A673 (cell line): ENCODE data around the gene MAP2K6.

Experiments used
- EZH2 ChIP-seq: fragments of 200-600 bp; sonication (generic); IDR thresholded peaks from 2 replicates; pipeline ENCODE4 v1.6.1; 2017; ENCODE audit warnings: borderline replicate concordance, low read depth, mild to moderate bottlenecking, mixed read lengths, antibody characterized with exemption, low read length; ENCODE audit not compliant: poor library complexity, severe bottlenecking
- TF ChIP-seq, protein P1 (sequence below): fragments of 300-800, 200-600 bp; sonication (generic); conservative IDR thresholded peaks from 2 replicates; pipeline ENCODE4 v1.5.1; 2017; ENCODE audit warnings: low read depth, mild to moderate bottlenecking, antibody characterized with exemption, low read length, moderate library complexity, mixed read lengths

DNA sequence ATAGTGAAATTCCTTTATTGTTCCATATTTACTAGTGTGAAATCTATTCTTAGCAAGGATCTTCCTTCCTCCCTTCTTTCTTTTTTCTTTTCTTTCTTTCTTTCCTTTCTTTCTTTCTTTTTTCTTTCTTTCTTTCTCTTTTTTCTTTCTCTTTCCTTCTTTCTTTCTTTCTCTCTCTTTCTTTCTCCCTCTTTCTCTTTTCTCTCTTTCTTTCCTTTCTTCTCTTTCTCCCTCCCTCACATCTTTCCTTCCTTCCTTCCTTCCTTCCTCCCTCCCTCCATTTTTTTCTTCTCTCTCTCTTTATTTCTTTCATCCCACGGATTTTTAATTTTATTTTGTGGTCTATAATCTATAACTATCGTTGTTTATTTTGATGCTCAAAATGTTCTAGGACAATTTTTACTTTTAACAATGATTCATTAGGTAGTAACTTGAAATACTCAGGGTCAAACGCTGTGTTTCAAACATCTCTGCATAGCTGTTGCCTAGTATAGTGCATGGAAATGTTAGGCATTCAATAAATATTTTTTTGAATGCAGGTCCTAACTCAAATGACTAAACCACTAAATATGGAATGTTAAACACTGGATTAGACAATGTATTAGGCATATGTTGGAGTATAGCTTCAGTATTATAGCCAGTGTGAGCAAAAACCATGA, 178.3 kb downstream of the MAP2K6 start:
- TF ChIP-seq, protein P1, sequence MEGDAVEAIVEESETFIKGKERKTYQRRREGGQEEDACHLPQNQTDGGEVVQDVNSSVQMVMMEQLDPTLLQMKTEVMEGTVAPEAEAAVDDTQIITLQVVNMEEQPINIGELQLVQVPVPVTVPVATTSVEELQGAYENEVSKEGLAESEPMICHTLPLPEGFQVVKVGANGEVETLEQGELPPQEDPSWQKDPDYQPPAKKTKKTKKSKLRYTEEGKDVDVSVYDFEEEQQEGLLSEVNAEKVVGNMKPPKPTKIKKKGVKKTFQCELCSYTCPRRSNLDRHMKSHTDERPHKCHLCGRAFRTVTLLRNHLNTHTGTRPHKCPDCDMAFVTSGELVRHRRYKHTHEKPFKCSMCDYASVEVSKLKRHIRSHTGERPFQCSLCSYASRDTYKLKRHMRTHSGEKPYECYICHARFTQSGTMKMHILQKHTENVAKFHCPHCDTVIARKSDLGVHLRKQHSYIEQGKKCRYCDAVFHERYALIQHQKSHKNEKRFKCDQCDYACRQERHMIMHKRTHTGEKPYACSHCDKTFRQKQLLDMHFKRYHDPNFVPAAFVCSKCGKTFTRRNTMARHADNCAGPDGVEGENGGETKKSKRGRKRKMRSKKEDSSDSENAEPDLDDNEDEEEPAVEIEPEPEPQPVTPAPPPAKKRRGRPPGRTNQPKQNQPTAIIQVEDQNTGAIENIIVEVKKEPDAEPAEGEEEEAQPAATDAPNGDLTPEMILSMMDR = no peak
- TF ChIP-seq EZH2 = no peak
